Measurements from ENCODE around the gene GJB4.
"Not testable (repeated sequence)": the region's sequence is repeated elsewhere in the genome, so short reads cannot be mapped to it uniquely, and the experiment has no call there.

Gene GJB4

GRCh38 chr1:34800214-34800613 lies 40.7 kb downstream of the GJB4 start:
- no peak for DNase-seq (ENCODE audit: low read depth)

- no peak for DNase-seq (ENCODE audit: low read depth)
Measured at GRCh38 chr1:34803770-34804169, 44.2 kb downstream of the GJB4 start.

DNA sequence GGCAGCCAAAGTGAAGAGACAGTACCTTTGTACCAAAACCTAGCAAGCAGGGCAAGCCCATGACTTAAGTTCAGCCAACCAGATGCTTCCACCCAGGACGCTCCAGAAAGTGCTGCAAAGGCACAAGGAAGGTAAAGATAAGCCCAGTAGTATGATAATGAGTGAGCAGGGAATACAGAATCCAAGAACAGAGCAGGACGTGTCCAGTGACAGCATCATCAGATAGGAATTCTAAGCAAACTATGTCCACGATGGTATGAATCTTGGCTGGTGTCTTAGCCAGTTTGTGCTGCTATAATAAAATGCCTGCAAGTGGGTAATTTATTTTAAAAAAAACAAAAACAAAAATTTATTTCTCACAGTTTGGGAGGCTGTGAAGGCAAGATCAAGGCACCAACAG lies 46.9 kb downstream of the GJB4 start:
- no peak for DNase-seq (ENCODE audit: low read depth)

DNA sequence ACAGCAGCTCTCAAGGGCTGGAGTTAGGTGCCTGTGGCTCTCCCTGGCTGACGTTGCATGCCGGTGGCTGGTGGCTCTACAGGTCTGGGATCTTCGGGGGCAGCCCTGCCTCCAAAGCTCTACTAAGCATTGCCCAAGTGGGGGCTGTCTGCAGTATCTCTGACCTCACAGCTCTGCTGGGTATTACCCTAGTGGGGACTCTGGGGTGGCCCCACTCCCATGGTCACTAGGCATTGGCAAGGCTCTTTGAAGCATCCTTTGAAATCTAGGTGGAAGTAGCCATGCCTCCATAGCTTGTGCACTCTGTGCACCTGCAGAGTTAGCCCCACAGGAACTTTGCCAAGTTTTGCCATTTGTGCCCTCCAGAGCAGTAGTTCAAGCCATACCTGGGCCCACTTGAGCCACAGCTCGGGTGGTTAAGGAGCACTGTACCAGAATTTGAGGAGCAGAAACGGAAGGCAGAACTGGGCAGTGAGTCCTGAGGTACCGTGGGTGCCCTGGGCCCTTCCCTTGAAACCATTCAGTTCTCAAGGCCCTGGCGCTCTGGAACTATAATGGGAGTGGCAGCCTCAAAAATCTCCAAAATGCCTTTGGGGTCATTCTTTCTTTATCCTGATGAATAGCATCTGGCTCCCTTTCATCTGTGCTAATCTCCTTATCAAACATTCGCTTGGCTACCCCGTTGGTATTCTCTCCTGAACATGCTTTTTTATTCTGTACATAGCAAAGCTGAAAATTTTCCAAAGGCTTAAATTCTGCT lies 48.7 kb downstream of the GJB4 start:
- no peak for DNase-seq (ENCODE audit: low read depth)

- DNase-seq (ENCODE audit: low read depth): not testable (repeated sequence)
Measured at GRCh38 chr1:34810781-34811180, 51.2 kb downstream of the GJB4 start.
